CD4-positive, alpha-beta T cell treated with Interleukin-15 for 4 hours (primary cell): ENCODE results near the gene TMEM240.
"Not testable (repeated sequence)": the region's sequence is repeated elsewhere in the genome, so short reads cannot be mapped to it uniquely, and the experiment has no call there.

Experiments
- DNase-seq: peaks from one replicate; pipeline ENCODE4 v3.0.0-alpha.2; 2020; ENCODE audit warnings: low spot score

TMEM240 gene

DNA sequence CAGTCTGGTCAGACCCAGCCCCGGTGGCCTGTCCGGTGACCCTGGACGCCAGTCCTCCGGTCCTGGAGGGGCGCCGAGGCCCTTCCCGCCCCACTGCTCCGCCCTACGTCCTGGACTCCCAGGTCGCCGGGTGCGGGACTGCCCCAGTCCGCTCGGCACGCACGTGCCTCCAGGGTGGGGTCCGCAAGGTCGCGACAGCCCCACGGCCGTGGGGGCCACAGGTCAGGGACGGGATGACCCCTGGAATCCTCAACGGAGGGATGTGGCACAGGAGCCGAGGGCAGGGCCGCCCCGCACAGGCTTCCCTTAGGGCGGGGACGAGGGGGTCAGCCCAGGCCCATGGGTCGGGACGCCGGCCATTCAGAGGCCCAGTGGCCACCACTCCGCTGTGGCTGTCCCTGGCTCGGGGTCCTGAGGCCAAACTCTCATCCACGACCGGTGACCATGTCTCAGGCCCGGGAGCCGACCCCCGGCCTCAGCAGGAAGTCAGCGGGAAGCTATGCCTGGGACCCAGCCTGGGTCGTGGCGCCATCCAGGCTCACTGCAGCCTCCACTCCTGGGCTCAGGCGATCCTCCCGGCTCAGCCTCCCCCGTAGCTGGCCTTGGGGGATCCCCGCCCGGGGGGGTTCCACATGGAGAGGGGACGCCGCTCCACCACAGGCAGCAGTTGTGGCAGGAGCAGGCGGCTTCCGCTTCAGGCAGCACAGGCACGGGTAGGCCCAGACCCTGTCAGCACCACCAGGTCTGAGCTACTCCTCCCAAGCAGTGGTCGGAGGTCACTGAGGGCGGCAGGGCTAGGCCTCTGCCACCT, 599 bp upstream of the TMEM240 start:
- DNase-seq: no peak

DNA sequence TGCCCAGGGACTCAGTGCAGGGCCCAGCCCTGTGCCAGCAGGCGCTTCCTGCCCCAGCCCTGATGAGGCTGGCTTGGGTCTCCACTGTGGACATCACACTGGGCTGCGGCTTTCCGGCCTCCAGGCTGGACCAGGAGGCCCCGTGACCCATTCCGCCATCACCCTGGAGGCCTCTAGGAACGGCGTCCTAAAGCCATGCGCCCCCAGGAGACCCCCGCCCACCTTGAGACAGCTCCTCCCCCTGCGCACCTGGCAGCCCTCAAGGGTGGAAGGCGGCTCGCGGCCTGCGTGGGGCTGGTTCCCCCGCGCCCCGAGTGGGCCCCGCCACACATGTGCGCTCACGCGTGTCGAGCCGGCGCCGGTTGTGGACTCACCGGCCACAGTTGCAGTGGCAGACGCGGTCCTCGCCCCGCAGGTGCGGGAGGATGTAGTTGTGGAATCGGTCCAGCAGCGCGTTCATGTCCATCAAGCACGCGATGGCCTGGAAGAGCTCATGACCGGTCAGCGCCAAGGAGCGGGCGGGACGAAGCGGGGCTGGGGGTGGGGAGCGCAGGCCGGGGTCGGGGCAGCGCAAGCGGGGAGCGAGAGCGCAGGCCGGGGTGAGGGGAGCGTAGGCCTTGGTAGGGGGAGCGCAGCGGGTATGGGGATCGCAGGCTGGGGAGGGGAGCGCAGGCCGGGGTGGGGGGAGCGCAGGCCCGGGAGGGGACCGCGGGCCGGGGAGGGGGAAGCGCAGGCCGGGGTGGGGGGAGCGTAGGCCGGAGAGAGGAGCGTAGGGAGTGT, 924 bp downstream of the TMEM240 start:
- DNase-seq: no peak

DNA sequence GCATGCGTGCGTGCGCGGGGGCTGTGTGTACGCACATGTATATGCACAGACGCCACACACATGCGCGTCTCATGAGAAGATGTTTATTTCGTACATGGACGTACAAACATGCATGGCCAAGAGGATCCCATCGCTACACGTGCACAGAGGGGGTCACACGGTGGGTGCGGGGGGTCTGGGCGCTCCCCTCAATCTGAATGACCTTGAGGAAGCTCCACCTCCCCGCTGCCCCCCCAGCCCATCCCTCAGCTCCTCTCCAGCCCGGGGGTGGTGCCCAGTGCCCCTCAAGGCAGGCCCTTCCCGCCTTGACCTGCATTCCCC, 1.5 kb downstream of the TMEM240 start:
- DNase-seq: no peak

DNA sequence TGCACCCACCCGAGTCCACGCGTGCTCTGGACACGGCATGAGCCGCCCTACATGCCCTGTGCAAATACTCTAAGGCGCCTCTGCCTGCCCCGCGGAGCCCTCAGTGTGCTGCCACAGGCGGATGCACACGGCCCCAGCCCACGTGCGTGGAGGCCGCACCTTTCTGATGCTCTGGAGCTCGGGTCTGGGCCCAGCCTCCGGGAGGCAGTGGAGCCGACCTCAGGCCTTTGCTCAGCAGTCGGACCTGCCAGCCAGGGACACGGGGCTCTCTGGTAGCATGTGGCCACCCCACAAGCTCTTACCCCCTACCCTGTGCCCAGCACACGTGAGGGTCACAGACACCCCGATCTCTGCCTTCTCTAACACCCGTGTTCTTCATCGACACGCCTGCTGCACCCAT, 2.1 kb downstream of the TMEM240 start:
- no peak for DNase-seq

DNA sequence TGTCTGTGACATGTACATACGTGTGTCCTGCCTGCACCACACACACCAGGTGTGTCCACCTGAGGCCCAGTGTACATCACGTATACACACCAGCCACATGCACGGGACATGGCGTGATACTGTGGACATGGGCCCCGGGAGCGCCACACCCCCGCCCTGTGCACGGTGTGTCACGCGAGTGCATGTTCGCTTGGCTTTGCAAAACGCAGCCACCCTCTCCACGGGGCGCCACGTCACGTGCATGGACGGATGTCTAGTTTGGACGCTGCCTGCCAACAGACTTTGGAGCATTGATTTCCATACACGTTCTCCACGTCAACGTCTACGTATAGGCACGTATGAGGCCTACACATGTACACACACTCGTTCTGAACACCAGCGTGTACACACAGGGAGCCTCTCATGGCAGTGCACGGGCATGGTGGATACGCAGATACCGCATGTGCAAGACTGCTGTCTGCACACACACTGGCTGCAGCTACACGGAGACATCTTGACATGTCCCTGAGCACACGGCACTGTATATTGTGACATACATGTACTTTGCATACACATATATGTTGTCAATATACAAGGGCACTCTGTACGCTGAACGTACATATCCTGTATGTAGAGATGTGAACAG, 2.7 kb downstream of the TMEM240 start:
- no peak for DNase-seq

- DNase-seq: no peak
Observed at GRCh38 chr1:1536938-1537546, 3.4 kb downstream of the TMEM240 start.

DNA sequence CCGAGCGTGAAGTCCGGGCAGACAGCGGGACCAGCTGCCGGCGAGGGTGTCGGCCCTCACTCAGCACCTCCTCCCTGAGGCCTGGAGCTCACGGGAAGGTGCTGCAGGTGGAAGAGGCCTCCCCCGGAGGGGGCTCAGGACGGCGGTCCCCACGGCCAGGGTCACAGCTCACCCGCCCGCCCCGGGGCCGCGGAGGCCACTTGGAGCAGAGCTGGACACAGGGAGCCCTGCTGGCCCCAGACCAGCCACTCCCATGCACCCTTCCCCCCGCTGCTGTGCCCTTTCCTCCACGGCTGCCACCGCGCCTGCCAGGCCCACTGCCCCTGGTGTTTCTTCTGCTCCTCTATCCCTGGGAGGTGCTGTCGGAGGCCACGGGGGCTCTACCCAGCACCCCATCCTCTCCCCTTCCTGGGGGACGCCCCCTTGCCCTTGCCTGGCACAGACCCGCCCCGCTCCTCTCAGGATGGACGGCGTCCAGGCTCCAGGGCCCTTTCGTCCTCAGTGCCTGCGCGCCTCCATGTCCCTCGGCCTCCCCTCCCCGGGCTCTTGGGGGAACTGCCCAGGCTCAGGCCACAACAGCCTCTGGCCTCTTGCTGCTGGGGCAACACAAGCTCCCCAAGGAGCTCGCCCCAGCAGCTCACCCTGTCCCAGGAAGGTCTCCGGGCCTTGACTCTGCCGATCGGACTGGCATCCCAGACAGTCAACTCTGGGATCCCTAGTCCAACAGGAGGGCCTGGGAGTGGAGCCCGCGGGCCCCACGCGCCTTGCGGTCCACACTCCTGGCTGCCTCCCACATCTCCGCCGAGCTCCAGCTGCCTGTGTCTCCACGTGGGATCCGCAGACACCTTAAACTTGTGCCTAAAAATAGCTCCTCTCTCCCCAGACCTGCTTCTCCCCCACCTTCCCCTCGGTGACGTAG, 4.1 kb downstream of the TMEM240 start:
- DNase-seq: no peak

GRCh38 chr1:1535201-1536018, 5.0 kb downstream of the TMEM240 start:
- no peak for DNase-seq

DNA sequence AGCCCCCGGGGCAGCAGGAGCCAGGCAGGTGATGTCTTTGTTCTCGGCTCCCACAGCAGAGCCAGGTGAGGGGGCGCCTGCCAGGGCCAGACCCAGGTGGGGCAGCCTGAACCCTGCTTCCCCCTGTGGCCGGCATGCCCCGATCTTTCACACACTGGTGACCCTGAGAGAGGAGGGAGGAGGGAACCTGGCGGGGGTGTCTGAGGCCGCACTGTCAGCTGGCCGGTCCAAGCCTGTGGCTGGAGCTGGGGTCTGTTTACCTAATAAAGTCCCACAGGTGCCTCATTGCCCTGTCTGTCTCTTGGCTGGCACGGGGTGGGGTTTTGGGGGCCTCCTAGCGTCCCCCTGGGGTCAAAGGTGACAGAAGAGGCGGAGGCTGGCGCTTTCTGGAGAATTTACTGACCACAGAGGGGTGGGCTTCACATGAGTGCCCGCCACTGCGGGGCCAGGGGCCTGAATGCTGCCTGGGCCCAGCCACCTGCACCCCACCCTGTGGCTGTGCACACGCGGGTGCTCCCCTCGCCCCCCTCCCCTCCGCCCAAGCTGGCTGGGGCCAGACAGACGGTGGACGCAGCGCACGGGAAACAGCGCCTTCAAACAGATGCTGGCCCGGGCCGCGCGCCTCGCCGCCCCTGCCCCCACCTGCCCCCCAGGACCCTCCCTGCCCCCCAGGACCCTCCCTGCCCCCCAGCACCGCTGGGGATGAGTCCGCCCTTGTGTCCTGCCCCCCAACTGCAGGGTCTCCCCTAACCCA, 5.8 kb downstream of the TMEM240 start:
- DNase-seq: no peak

DNA sequence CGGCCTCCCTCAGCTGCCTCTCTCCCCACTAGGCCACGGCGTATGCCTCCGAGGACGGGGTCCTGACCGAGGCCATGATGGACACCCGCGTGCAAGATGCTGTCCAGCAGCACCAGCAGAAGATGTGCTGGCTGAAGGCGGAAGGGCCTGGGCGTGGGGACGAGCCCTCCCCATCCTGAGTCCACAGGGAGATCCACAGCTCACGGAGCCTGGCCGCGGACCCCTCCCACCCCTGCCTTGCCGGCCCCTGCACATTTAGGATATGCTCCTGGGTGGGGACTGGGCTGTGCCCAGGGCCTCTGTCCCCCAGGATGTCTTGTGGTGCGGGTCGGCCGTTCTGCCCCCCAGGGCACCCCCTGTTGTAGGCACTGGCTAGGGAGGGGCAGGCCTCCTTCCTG, 6.5 kb downstream of the TMEM240 start:
- not testable (repeated sequence) for DNase-seq

- DNase-seq: not testable (repeated sequence)
Observed at GRCh38 chr1:1533176-1533893, 7.1 kb downstream of the TMEM240 start.

DNA sequence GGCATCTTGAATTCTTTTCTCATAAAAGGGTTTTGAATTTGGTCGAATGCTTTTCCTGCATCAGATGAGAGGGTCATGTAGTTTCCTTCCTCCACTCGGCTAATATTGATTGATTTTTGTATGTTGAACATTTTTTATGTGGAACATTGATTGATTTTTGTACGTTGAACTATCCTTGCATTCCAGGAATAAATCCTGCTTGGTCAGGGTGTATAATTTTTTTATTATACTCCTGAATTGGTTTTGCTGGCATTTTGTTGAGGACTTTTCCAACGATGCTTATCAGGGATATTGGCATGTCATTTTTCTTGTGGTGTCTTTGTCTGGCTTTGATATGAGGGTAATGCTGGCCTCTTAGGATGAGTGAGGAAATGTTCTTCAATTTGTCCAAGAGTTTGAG, 8.5 kb downstream of the TMEM240 start:
- DNase-seq: no peak

DNA sequence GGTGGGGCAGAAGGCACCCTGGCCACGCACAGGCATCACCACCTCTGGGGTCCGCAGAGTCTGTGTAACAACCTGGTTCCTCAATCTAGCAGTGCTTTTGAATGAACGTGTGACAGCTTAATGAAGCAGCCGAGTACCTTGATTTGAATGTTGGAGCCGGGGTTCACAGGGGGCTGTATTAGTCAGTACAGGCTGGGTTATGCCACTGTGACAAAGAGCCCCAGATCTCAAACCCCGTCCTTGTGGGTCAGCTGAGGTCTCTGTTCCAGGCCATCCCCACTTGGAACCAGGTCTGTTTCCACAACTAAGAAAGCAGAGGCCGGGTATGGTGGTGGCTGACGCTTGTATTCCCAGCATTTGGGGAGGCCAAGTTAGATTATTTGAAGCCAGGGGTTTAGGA, 10.5 kb downstream of the TMEM240 start:
- no peak for DNase-seq

- no peak for DNase-seq
Observed at GRCh38 chr1:1529321-1529720, 11.1 kb downstream of the TMEM240 start.

DNA sequence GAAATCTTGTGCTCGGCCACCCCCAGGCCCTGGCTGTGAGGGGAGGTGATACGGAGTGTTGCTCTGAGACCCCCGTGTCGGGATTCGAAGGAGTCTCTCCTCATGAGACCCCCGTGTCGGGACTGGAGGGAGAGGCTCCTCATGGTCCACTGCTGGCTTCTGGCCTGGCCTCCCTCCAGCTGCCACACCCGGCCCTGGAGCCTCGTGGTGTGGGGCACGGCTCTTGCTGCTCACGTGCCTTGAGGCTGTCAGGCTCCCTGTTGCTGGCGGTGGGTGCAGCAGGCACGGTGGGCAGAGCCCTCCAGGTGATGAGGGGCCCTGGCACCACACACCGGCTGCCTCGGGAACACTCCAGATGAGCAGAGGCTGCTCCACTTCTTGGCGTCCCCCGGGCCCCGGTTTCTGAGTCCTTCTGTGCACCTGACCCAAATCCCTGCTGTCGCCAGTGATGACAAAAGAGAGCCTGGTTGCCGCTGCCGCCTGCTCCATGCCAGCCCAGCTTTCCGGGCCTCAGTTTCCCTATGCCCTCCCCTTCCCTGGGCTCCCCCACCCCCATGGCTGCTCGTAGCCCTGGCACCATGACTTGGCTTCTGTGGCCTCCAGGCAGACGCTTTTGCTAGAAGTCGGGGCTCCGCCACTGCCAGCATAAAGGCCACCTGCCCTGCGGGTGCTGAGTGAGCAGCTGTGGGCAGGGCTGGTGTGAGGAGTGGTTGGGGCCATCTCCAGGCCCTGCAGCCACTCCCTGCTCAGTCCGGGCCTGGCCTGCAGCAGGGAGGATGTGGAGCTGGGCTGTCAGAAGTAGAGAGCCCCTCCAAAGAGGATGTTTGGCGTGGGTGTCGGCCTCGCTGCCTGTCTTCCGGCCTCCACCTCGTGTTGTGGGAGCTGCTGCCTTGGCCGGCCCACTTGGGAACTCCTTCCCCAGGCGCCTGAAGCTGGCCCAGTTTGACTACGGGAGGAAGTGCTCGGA, 11.8 kb downstream of the TMEM240 start:
- no peak for DNase-seq

GRCh38 chr1:1527092-1527816, 13.2 kb downstream of the TMEM240 start:
- DNase-seq: no peak

- DNase-seq: not testable (repeated sequence)
Observed at GRCh38 chr1:1526476-1526875, 13.9 kb downstream of the TMEM240 start.
